K562 (cell line): ENCODE results near the gene CLIC1. TPM values are rescaled to one million over a fixed set of nuclear protein-coding genes. Genes with fewer than 3 reads are reported as not detected.

Experiments used
- CHD4 ChIP-seq: fragments of 200-600 bp; sonication (generic); IDR thresholded peaks from 3 replicates; pipeline ENCODE4 v1.6.1; 2012; ENCODE audit warnings: low read depth, mild to moderate bottlenecking, mixed read lengths, low read length, inconsistent platforms; ENCODE audit not compliant: insufficient read depth, insufficient replicate concordance, poor library complexity, severe bottlenecking
- CHD7 ChIP-seq: fragments of 200-600 bp; sonication (generic); IDR thresholded peaks from one replicate; pipeline ENCODE4 v1.6.1; 2012; ENCODE audit warnings: mild to moderate bottlenecking, low read depth, low read length, inconsistent platforms
- ETV5 ChIP-seq: sonication (generic); formaldehyde crosslinking; IDR thresholded peaks from 2 replicates; pipeline ENCODE4 v1.4.0; 2020; ENCODE audit warnings: low read depth, mild to moderate bottlenecking, missing genetic modification reagents
- FOS ChIP-seq: IDR thresholded peaks from 3 replicates; pipeline ENCODE4 v1.6.1; 2011; ENCODE audit not compliant: insufficient read length; ENCODE audit errors: extremely low read depth
- SP2 ChIP-seq: IDR thresholded peaks from 2 replicates; pipeline ENCODE4 v1.6.1; 2011; ENCODE audit warnings: mild to moderate bottlenecking, low read depth, low read length, moderate library complexity; ENCODE audit not compliant: poor library complexity, severe bottlenecking; ENCODE audit errors: extremely low read depth
- TSHZ1 ChIP-seq: fragments of 250-450 bp; sonication (Bioruptor Pico); IDR thresholded peaks from 2 replicates; pipeline ENCODE4 v1.4.0; 2020; ENCODE audit warnings: mild to moderate bottlenecking, moderate library complexity
- ZBTB26 ChIP-seq: fragments of 450-650 bp; formaldehyde crosslinking; IDR thresholded peaks from 2 replicates; pipeline ENCODE4 v1.4.0; 2022; ENCODE audit warnings: missing genetic modification characterization
- ZBTB7A ChIP-seq: IDR thresholded peaks from 2 replicates; pipeline ENCODE4 v1.6.1; 2011; ENCODE audit warnings: low read depth, mild to moderate bottlenecking, low read length, moderate library complexity, borderline replicate concordance; ENCODE audit not compliant: control insufficient read depth
- ZNF584 ChIP-seq: fragments of 200-800 bp; sonication (Bioruptor generic); IDR thresholded peaks from 2 replicates; pipeline ENCODE4 v1.6.1; 2016; ENCODE audit warnings: low read depth, mild to moderate bottlenecking, missing genetic modification characterization, missing compliant biosample characterization
- ZNF695 ChIP-seq: fragments of 450-650 bp; formaldehyde crosslinking; IDR thresholded peaks from 2 replicates; pipeline ENCODE4 v1.4.0; 2020; ENCODE audit warnings: mild to moderate bottlenecking, moderate library complexity
- polyA plus RNA-seq, 8 experiments: library from polyadenylated mRNA; depleted of rRNA in 4 of 8; stranded (reverse) in 5 of 8; unstranded in 3 of 8; fragments of >200 nt; fragmentation: Nextera tagmentation in 2 of 8; fragmentation: Illumina TruSeq in 1 of 8; extraction: Ambion mirVana in 2 of 8; extraction: Trizol in 1 of 8; gene quantifications; 2 replicates each; pipeline versions ENCODE4 v1.2.1 to v1.2.3, GENCODE V29; 2011 to 2014; ENCODE audit warnings: inconsistent platforms in 1 of 8, missing spikeins in 1 of 8
- total RNA-seq, 7 experiments: library from RNA; depleted of rRNA in 6 of 7; stranded (reverse); fragments of >200 nt in 6 of 7; fragmentation: Illumina TruSeq in 2 of 7; extraction: Trizol in 2 of 7; gene quantifications; 2 replicates each; pipeline versions ENCODE4 v1.2.1 to v1.2.3, GENCODE V29; 2011 to 2021; ENCODE audit warnings: low replicate concordance in 1 of 7

The CLIC1 gene
- total and polyA plus RNA-seq, 9 of the 15 experiments (the other 6 are each of a cell fraction or from before 2014, with no cell fraction given): 1,267 to 2,419 (median 1,808) TPM

DNA sequence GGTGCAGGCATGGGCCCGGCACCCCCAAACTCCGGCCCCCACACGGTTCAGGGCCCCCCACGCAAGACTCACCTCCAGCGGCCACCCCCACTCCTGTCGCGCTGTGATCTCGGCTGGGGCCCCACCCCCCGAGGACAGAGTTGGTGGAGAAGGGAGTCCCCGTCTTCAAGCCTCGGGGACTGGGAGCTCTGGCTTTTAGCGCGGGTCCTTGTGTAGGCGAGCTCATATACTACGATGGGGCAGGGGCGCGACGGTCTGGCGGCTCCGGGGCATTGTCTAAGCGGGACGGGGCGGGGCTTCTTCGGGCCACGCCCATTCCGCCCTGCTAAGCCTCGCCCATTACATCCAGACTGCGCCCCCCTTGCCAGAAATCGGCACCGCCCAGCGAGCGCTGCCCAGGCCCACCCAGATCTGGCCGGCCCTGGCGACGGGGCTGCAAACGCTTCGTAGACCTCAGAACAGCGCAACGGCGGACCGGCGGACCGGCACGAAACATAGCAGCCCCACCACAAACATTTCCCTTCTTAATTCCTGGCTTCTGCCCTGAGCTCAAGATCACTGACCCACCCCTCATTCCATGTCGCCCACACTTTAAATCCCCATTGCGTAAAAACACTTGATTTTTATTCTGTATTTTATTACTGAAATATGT is 6.2 kb downstream of the CLIC1 start (continued):
- peak; percentile 97 for TF ChIP-seq ZBTB7A
- no peak for TF ChIP-seq FOS
- peak; percentile 20; the same call in 1 of the 2 replicates for TF ChIP-seq TSHZ1 (CRISPR knock-in tag)
- no peak for TF ChIP-seq ZNF584
- TF ChIP-seq CHD4: peak; percentile 86
- TF ChIP-seq ZNF695: peak; percentile 97
- peak; percentile 97 for TF ChIP-seq ZBTB26 (CRISPR knock-in tag)
- peak; percentile 27 for TF ChIP-seq CHD7
- TF ChIP-seq ETV5 (CRISPR knock-in tag): no peak
- peak; percentile 16 for TF ChIP-seq SP2
